CD4-positive, alpha-beta T cell treated with Interleukin-15 for 4 hours (primary cell): ENCODE measurements around the gene SYCP2L.

Experiments used
- DNase-seq: peaks from one replicate; pipeline ENCODE4 v3.0.0-alpha.2; 2020; ENCODE audit warnings: low spot score

The SYCP2L gene

DNA sequence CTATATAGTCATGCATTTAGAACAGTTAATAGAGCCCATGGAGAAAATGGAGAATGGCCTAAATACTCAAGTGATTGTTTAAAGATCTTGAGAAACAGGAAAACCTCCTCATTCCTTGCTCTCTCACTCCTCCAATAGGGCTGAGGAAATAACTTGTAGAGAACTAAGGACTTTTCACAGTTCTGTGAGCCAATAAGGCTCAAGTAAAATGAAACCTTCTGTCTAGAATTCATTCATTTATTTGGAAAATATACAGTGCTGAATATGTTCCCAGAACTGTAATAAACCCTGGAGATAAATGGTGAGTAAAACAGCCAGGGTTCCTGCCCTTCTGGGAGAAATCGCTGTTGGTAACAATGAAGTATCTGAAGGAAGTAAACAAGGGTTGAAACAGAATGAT is 122.0 kb downstream of the SYCP2L start:
- DNase-seq = no peak

- no peak for DNase-seq
Observed at GRCh38 chr6:11009353-11009752, 122.5 kb downstream of the SYCP2L start.

- DNase-seq = no peak
Observed at GRCh38 chr6:11011787-11012234, 125.0 kb downstream of the SYCP2L start.

GRCh38 chr6:11012295-11012754 is 125.5 kb downstream of the SYCP2L start:
- DNase-seq = no peak

- DNase-seq = no peak
Observed at GRCh38 chr6:11012976-11013720, 126.3 kb downstream of the SYCP2L start.

DNA sequence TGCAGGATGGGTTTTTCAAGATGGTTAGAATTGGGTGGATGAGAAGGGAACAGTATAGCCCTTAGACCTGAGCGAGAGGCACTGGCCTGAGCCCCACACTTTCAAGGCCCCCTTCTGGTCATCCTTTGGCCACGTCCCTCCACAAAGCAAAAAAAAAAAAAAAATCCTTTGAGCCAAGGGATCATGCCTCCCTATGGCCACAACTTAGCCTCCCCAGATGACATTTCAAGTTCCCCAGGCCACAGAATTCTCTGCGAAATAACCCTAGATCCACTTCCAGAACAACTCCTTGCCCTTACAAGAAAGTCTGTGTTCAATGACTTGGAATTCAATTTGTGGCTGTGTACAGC is 126.8 kb downstream of the SYCP2L start:
- no peak for DNase-seq

- no peak for DNase-seq
Observed at GRCh38 chr6:11015102-11015501, 128.2 kb downstream of the SYCP2L start.

- DNase-seq = no peak
Observed at GRCh38 chr6:11016452-11016851, 129.6 kb downstream of the SYCP2L start.

DNA sequence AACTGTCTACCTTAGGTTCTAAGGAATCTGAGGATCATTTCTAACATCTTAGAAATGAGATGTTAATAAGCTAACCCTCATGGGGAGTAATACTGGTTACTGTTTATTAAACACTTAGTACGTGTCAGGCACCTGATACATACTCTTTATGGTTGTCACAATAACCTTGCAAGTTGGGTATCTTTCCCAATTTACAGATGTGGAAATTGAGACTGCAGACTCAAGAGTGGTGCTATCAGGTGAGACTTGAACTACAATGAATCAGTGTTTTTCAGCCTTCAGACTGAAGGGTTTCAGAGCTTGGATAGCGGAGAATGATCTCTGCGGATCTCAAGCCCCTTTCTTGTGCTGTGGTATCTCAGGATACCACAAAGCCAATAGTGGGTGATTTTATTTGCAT is 130.2 kb downstream of the SYCP2L start:
- DNase-seq = no peak

DNA sequence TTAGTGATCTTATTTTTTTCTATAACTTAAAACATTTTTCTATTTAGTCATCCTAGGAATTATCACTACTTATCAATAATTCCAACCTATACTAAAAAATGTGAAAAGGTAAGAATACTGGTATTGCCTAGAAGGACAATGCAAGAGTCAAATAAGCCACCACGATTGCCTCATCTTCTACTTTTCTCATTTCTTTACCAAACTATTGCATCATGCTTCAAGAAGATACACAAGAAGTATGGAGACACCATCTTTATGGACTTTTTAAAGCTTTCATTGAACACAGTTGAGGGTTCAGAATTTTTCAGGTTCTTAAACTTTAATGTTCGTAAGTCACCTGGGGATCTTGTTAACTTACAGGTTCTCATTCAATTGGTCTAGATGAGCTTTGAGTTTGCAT is 131.4 kb downstream of the SYCP2L start:
- no peak for DNase-seq

DNA sequence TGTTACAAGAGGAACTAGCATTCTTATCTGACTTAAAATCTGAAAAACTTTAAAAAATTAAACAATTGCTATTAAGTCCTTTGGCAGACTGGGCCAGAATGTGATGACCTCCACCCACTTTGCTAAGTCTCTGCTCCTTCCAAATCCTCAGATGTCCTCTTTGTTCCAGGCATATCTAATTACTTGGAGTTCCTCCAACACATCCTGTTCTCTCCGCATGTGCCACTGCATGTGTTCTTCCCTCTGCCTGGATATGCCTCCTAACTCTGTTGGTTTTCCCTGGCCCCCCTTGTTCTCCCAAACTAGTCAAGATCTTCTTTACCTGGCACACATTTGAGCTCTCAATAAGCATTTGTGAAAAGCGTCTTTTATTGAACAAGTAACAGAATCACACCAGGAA is 134.2 kb downstream of the SYCP2L start:
- no peak for DNase-seq

DNA sequence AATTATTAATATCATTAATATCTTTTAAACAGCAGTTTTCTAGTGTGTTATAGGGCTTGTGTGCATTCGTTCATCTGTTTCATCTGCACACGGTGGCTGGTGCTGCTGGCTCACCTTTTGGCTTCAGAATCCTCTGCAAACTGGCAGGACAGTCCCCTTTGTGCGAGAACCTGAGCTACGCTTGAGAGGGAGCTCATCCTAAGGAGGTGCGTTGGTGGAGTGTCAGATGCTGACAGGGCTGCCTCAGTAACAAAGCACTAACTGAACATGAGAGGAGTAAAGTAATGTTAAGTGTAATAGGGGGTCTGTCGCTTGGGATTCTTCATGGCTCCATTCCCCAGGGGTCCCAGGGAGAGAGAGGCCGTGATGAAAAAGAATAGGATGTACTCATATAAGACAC is 134.9 kb downstream of the SYCP2L start:
- DNase-seq = no peak

- no peak for DNase-seq
Observed at GRCh38 chr6:11023032-11023431, 136.2 kb downstream of the SYCP2L start.
